Prostate gland (tissue), 2 donors: ENCODE data around the gene TCF4. TPM values are rescaled to one million over a fixed set of nuclear protein-coding genes. Genes with fewer than 3 reads are reported as not detected.

Experiments
- DNase-seq: peaks from one replicate; pipeline ENCODE4 v3.0.0-alpha.2; 2019; ENCODE audit warnings: low spot score
- H3K27ac ChIP-seq, 2 donors: fragments of 200-600 bp; sonication (generic); 2 replicates each; pipeline ENCODE4 v1.5.1; 2017 to 2019
- H3K27me3 ChIP-seq: fragments of 200-600 bp; sonication (generic); replicated peaks from 2 replicates; pipeline ENCODE4 v1.5.1; 2019; ENCODE audit not compliant: insufficient read depth
- H3K36me3 ChIP-seq, 2 donors: fragments of 200-600 bp; sonication (generic); 1 replicate in 1 of 2; 2 replicates in 1 of 2; pipeline versions ENCODE4 v1.5.1 to v1.8.1; 2017 to 2019
- H3K4me1 ChIP-seq: fragments of 200-600 bp; sonication (generic); replicated peaks from 2 replicates; pipeline ENCODE4 v1.5.1; 2019
- H3K4me3 ChIP-seq, 2 donors: fragments of 200-600 bp; sonication (generic); 2 replicates each; pipeline ENCODE4 v1.5.1; 2017 to 2019
- H3K9me3 ChIP-seq: fragments of 200-600 bp; sonication (generic); 2 replicates; pipeline ENCODE4 v1.5.1; 2017
- POLR2A ChIP-seq: fragments of 450-650 bp; IDR thresholded peaks from one replicate; pipeline ENCODE4 v1.6.1; 2016; ENCODE audit warnings: antibody characterized with exemption, mild to moderate bottlenecking
- POLR2AphosphoS5 ChIP-seq: sonication (generic); formaldehyde crosslinking; IDR thresholded peaks from one replicate; pipeline ENCODE4 v1.6.1; 2017; ENCODE audit warnings: antibody characterized with exemption
- WGBS: methylation state at CpG from one replicate; pipeline ENCODE4 v1.1.5; 2018; 5-methylcytosine and 5-hydroxymethylcytosine counted together
- intact Hi-C: fragments of 100-400 bp; cut with DNase I; formaldehyde crosslinking; loops from one replicate; pipeline ENCODE4 v1.14.2; 2022
- total RNA-seq, 2 donors: library from RNA; depleted of rRNA; stranded (reverse); fragments of >200 nt; gene quantifications; one replicate each; pipeline ENCODE4 v1.1.0, GENCODE V29; 2016
- TF ChIP-seq, protein P1 (sequence below), 4 experiments: fragments of 200-600 bp in 2 of 4; fragments of 450-650 bp in 2 of 4; sonication (generic) in 2 of 4; IDR thresholded peaks; 1 replicate in 3 of 4; 2 replicates in 1 of 4; pipeline ENCODE4 v1.5.1; 2016 to 2019; ENCODE audit warnings: antibody characterized with exemption in 4 of 4, mild to moderate bottlenecking in 2 of 4, moderate library complexity in 2 of 4

Gene TCF4
- total RNA-seq, 2 donors from 2014 or later, result 29.8 to 87.2 TPM

GRCh38 chr18:55289048-55289447 is 298.9 kb downstream of the TCF4 start:
- Histone ChIP-seq H3K27me3 (no peaks in the 10 kb centered on the region), H3K36me3 (no peaks in the 10 kb centered on the region), H3K27ac (no peak overlapping the region), H3K4me1 (no peaks in the 10 kb centered on the region), H3K9me3 (no peaks in the 10 kb centered on the region), H3K4me3 (no peak overlapping the region)
- no peak for DNase-seq
- intact Hi-C loops, result no loop called here
- WGBS, result 39% methylated on average over 3 of the region's 3 CpGs
- TF ChIP-seq POLR2AphosphoS5 (no peak), POLR2A (no peak)
- TF ChIP-seq, protein P1, sequence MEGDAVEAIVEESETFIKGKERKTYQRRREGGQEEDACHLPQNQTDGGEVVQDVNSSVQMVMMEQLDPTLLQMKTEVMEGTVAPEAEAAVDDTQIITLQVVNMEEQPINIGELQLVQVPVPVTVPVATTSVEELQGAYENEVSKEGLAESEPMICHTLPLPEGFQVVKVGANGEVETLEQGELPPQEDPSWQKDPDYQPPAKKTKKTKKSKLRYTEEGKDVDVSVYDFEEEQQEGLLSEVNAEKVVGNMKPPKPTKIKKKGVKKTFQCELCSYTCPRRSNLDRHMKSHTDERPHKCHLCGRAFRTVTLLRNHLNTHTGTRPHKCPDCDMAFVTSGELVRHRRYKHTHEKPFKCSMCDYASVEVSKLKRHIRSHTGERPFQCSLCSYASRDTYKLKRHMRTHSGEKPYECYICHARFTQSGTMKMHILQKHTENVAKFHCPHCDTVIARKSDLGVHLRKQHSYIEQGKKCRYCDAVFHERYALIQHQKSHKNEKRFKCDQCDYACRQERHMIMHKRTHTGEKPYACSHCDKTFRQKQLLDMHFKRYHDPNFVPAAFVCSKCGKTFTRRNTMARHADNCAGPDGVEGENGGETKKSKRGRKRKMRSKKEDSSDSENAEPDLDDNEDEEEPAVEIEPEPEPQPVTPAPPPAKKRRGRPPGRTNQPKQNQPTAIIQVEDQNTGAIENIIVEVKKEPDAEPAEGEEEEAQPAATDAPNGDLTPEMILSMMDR (IDR thresholded peaks at IDR 0.05), result no peak

DNA sequence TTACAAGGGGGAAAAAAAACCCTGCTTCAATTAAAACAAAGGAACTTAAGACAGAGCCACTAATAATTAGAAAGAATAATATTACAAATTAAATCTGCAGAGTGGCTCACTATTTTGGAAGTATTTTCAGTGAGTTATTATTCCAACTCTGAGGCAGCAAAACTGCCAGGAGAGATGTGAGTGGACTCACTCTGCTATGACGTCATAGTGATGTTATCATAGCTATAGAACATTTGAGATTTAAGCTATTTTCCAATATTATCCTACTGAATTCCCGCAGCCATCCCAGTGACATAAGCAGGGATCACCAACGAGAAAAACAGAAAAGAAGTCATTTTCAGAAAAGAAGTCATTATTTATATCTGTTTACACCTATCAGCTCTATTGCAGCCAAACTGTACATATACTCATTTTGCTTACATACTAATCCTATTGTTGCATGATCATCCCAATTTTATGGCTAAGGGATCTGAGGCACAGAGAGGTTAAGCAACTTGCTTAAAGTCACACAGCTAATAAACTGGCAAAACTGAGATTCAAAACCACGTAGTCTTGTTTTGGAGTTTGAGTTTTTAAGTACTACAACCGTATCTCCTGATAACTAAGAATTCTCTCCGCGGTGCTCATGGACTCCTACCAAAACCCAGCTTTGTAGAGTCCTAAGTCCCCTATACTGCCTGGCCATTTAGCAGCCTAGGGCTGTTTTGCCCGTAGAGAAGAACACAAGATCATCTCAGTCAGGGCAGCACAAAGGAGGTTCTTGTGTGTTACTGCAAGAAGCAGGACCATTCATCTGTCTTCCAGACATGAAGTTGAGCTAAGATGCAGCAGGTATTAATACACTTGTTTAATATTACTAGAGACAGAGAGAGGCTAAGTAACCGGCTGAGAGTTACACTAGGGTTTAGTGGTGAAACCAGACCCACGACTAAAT is 299.8 kb downstream of the TCF4 start:
- 74% methylated on average over 10 of the region's 10 CpGs for WGBS
- Histone ChIP-seq H3K27me3 (no peaks in the 10 kb centered on the region), H3K36me3 (no peaks in the 10 kb centered on the region), H3K4me3 (no peak overlapping the region), H3K27ac (no peak overlapping the region), H3K9me3 (no peaks in the 10 kb centered on the region), H3K4me1 (no peaks in the 10 kb centered on the region)
- DNase-seq, result no peak
- intact Hi-C loops, result no loop called here
- TF ChIP-seq POLR2A (no peak), POLR2AphosphoS5 (no peak)
- TF ChIP-seq, protein P1 (IDR thresholded peaks at IDR 0.05), result no peak

- Histone ChIP-seq H3K27ac (no peak overlapping the region), H3K4me1 (no peaks in the 10 kb centered on the region), H3K9me3 (no peaks in the 10 kb centered on the region), H3K27me3 (no peaks in the 10 kb centered on the region), H3K4me3 (no peak overlapping the region), H3K36me3 (no peaks in the 10 kb centered on the region)
- intact Hi-C loops, result no loop called here
- TF ChIP-seq POLR2AphosphoS5 (no peak), POLR2A (no peak)
- TF ChIP-seq, protein P1 (IDR thresholded peaks at IDR 0.05), result no peak
- DNase-seq, result no peak
- 65% methylated on average over 11 of the region's 11 CpGs for WGBS
Measured at GRCh38 chr18:55287149-55287806, 300.7 kb downstream of the TCF4 start.

- no peaks in the 10 kb centered on the region for H3K4me1 ChIP-seq
- H3K36me3 ChIP-seq, result no peaks in the 10 kb centered on the region
- no peak for TF ChIP-seq POLR2A
- TF ChIP-seq, protein P1 (IDR thresholded peaks at IDR 0.05), result no peak
- TF ChIP-seq POLR2AphosphoS5, result no peak
- H3K4me3 ChIP-seq, result no peak overlapping the region
- no peak for DNase-seq
- H3K9me3 ChIP-seq, result no peaks in the 10 kb centered on the region
- 89% methylated on average over 6 of the region's 6 CpGs for WGBS
- no peak overlapping the region for H3K27ac ChIP-seq
- intact Hi-C loops, result no loop called here
- H3K27me3 ChIP-seq, result no peaks in the 10 kb centered on the region
Measured at GRCh38 chr18:55286257-55286825, 301.7 kb downstream of the TCF4 start.
